ENCODE results near the gene PIK3C2G. TPM values are rescaled to one million over a fixed set of nuclear protein-coding genes. Genes with fewer than 3 reads are reported as not detected.

Gene PIK3C2G
- total RNA-seq, 1 donor from 2014 or later: 0.26 TPM

DNA sequence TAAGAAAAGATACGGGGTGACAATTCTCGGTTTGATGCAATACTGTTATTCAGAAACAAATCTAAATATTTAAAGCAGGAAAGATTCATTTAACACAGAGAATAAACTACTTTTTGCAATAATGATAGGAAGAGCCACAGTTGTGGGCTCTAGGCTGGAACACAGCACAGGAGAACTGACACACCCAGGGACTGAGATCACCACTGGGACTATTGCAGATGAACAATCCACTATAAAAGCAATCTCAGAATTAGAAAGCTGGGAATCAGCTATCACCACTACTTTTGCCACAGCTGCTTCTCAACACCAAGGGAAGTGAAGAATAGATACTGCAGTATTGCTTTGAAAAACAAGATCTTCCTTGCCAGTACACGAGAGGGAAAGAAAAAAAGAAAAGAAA, 4.1 kb upstream of the PIK3C2G start:
- FAIRE-seq (no peak), DNase-seq (ENCODE audit: low read depth) (no peak)
- Histone ChIP-seq H3K27me3 (ENCODE audit: control insufficient read depth, insufficient read depth, low read length) (no peaks in the 10 kb centered on the region), H3K4me3 (ENCODE audit: low read depth, low read length) (no peak overlapping the region), H3K36me3 (ENCODE audit: control insufficient read depth, insufficient read depth, low read length) (no peaks in the 10 kb centered on the region)
- TF ChIP-seq, protein P1, sequence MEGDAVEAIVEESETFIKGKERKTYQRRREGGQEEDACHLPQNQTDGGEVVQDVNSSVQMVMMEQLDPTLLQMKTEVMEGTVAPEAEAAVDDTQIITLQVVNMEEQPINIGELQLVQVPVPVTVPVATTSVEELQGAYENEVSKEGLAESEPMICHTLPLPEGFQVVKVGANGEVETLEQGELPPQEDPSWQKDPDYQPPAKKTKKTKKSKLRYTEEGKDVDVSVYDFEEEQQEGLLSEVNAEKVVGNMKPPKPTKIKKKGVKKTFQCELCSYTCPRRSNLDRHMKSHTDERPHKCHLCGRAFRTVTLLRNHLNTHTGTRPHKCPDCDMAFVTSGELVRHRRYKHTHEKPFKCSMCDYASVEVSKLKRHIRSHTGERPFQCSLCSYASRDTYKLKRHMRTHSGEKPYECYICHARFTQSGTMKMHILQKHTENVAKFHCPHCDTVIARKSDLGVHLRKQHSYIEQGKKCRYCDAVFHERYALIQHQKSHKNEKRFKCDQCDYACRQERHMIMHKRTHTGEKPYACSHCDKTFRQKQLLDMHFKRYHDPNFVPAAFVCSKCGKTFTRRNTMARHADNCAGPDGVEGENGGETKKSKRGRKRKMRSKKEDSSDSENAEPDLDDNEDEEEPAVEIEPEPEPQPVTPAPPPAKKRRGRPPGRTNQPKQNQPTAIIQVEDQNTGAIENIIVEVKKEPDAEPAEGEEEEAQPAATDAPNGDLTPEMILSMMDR (IDR thresholded peaks at IDR 0.05; ENCODE audit: insufficient read depth, low read length, severe bottlenecking): no peak

DNA sequence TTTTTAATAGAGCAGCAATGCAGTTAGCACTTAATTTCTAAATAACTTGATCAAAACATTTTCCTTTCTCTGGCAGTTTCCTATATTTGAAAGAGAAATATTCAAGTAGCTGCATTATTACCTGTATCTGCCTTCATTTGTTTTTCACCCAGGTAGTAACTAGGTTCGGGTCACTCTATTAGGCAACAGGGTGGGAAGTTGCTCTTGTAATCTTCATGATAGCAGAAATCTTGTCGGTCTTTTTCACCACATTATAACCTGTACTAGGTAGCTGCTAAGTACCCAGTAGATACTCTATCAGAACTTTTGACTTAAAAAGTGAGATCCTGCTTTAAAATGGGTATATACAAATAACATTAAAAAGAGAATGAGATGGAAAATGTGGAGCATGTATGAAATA, 2.4 kb upstream of the PIK3C2G start:
- no peak for DNase-seq (ENCODE audit: low read depth)
- H3K27me3 ChIP-seq (ENCODE audit: control insufficient read depth, insufficient read depth, low read length): no peaks in the 10 kb centered on the region
- H3K4me3 ChIP-seq (ENCODE audit: low read depth, low read length): no peak overlapping the region
- no peak for FAIRE-seq
- TF ChIP-seq, protein P1 (IDR thresholded peaks at IDR 0.05; ENCODE audit: insufficient read depth, low read length, severe bottlenecking): no peak
- H3K36me3 ChIP-seq (ENCODE audit: control insufficient read depth, insufficient read depth, low read length): no peaks in the 10 kb centered on the region

DNA sequence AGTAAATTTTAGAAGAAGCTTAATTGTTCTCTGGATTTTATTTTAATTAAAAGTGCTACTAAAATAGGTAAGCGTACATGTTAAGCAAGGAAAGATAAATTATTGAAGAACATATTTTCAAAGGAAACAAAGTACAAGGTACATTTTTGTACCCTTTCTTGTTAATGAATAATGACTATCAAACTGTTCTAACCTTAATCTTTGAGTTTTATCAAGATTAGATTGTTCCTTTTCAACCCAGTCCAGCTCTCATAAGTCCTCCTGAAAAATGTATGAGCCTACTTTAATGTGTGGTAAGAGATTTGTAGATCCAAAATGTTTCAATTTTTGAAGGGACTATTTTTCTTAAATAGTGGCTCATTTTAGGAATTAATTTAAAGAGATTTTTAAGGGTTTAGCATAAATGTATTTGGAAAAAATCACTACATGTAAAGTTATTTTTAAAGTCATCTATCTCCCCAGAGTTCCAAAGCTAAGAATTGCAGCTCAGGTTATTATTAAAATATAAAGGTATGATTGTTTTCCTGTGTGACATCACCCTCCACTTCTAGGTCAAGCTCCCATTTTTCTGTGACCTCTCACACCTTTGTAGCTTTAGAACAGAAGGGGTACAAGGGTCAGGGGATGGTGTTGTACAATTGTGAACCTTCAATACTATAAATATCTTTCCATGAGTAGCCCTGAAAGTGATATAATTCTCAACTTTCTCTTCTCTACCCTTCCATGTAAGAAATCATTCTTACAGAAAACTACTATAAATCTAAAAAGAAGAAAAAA, 1.2 kb upstream of the PIK3C2G start:
- DNase-seq (ENCODE audit: low read depth): no peak
- FAIRE-seq: no peak
- TF ChIP-seq, protein P1 (IDR thresholded peaks at IDR 0.05; ENCODE audit: insufficient read depth, low read length, severe bottlenecking): no peak
- Histone ChIP-seq H3K27me3 (ENCODE audit: control insufficient read depth, insufficient read depth, low read length) (no peaks in the 10 kb centered on the region), H3K4me3 (ENCODE audit: low read depth, low read length) (no peak overlapping the region), H3K36me3 (ENCODE audit: control insufficient read depth, insufficient read depth, low read length) (no peaks in the 10 kb centered on the region)

DNA sequence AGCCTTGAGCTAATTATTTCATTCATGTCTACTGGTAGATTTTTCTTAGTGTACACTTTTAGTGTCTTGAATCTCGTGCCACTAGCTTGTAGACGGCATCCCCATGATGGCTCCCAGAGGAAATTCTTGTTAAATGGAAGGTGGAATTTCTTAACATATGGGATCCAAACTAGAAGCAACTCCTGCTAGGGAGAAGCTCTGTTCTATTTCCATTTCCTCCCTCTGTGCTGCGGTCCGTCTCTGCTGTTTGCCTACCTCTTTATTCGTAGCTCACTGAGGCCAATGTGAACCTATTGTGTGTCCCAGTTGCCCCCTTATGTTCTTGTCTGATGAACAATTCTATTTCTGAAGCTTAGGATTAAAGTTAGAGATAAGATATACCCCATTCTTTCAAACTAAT, 588 bp downstream of the PIK3C2G start:
- Histone ChIP-seq H3K4me3 (ENCODE audit: low read depth, low read length) (no peak overlapping the region), H3K36me3 (ENCODE audit: control insufficient read depth, insufficient read depth, low read length) (no peaks in the 10 kb centered on the region), H3K27me3 (ENCODE audit: control insufficient read depth, insufficient read depth, low read length) (no peaks in the 10 kb centered on the region)
- TF ChIP-seq, protein P1 (IDR thresholded peaks at IDR 0.05; ENCODE audit: insufficient read depth, low read length, severe bottlenecking): no peak
- no peak for FAIRE-seq
- DNase-seq (ENCODE audit: low read depth): no peak

DNA sequence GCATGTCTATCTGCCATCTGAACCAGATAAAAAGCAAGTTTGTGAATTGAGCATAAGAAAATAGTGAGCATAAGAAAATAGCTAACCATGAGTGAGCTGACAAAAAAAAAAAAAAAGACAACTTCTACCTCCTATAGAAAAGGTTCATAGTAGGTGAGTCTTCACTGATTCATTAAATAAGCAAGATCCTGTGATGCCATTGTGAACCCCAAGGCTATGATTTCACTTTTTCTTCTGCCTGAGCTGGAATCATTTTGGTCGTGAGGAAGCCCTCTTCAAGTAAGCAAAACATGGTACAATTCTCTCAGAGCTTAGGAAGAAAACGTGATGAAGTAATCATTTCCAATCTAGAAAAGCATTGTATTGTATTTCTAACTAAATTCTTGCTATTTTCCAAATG, 1.2 kb downstream of the PIK3C2G start:
- DNase-seq (ENCODE audit: low read depth): peak; percentile 94
- no peak for FAIRE-seq
- H3K4me3 ChIP-seq (ENCODE audit: low read depth, low read length): no peak overlapping the region
- no peaks in the 10 kb centered on the region for H3K27me3 ChIP-seq (ENCODE audit: control insufficient read depth, insufficient read depth, low read length)
- no peaks in the 10 kb centered on the region for H3K36me3 ChIP-seq (ENCODE audit: control insufficient read depth, insufficient read depth, low read length)
- TF ChIP-seq, protein P1 (IDR thresholded peaks at IDR 0.05; ENCODE audit: insufficient read depth, low read length, severe bottlenecking): no peak

All from bronchial epithelial cell (primary cell).